ENCODE results near the gene LAMA2.

GRCh38 chr6:129264480-129265045 is 381.6 kb downstream of the LAMA2 start:
- TF ChIP-seq CTCF (IDR thresholded peaks at IDR 0.05) (no peak), POLR2A (IDR thresholded peaks at IDR 0.05) (no peak), EP300 (IDR thresholded peaks at IDR 0.05) (no peak)
